Raji (cell line): ENCODE results near the gene MAML2.

Experiments
- POLR2A ChIP-seq: IDR thresholded peaks from 2 replicates; pipeline ENCODE4 v1.6.1; 2011; ENCODE audit warnings: low read depth, low read length, control low read depth; ENCODE audit not compliant: insufficient read depth

Gene MAML2

DNA sequence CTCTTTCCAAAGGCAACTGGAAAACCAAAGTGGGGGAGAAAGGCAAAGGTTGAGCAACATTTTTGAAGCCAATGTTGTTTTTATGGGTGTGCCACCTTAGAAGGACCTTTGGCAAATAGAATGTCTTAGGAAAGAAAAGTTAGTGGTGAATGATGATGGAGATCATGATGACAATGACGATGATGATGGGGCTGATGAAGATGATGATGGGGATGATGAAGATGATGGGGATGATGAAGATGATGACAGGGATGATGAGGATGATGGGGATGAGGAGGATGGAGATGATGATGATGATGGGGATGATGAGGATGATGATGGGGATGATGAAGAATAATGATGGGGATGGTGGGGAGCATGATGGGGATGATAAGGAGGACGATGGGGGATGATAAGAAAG is 340.7 kb downstream of the MAML2 start:
- TF ChIP-seq POLR2A: no peak

DNA sequence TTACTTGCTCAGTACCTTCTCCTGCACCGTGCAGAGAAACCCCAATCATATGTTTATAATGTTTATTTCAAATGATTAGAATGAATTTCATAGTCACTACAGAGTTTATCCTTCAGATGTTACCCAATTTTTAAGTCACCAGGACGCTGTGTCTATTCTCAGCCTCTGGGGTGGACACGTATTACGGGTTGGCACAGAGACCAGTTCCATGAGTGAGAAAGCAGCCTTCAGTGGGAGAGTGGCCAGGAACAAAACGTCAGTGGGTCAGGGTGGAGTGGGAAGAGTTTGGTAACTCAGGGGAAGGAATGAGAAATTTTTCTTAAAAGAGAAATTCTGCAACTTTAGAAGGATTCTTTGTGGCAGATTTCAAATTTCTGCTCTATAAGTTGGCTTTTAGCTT is 342.0 kb downstream of the MAML2 start:
- no peak for TF ChIP-seq POLR2A

DNA sequence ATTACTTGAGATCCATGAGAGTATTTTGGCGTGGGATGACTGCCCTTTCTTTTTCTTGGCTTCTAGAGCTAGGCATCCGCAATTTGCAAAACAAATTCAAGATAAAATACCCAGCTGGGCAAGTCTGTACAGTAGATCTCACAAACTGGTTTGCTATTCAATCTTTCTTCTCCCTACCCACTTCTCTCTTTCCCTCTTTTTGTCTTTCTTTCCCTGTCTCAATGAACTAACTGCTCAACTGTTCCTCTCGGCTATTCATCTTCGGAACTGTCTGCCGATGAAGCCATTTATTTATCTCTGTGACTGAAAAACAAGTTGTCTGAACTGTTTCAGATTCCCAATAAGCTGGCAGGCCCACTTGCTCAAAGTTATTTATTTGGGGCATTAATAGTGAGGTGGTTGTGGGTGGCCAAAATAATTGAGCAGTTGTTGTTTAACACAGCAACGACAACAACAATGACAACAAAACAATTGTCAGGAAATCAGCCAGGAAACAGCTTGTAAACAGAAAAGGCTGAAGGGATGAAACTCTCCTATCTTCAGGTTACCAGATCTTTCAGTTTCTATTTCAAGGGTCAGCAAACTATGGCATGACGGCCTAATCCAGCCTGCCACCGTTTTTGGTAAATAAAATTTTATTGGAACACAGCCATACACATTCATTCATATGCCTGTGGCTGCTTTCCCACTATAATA is 343.1 kb downstream of the MAML2 start:
- TF ChIP-seq POLR2A: no peak

DNA sequence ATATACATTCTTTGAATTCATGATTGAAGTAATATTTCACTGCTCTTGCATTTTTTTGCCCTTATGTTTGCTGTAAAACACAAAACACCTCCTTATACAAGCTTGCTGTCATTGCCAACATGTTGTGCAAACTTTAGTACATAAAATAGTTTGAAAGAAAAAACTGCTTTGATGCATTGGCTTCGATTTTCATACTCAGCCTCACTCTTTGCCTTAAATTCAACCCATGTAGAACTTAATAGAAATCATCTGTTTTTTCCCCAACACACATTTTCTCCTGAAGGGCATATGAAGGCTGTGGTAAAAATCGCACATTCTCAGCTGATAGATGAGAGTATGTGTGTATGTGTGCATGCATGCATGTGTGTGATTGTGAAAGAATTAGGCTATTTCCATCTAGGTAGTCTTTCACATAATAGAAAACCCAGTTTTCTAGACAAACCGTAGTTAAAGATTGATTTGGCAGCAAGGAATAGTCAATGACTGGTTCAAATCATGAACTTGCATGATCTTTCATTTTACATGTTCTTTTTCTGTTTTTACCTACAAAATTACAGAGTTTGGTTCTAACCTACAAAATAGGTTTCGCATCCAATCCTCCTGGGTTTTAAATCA is 346.3 kb downstream of the MAML2 start:
- TF ChIP-seq POLR2A: no peak

DNA sequence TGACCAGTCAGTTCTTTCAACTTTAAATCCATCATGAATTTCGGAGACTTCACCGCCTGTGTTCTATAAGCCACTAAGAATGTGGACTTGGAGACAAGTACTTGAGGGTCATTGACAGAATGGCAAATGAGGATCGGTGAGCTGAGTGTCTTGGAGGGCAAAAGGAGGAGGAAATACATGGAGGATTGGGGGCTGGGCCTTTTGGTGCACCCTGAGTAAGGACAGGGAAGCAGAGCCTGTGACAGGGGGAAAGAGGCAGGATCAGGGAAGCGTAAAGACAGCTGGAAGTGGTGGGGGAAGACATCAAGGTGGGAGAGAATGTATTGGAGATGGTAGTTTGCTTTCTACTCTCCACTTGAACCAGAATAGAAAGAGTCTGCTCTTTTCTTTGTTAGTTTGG is 348.7 kb downstream of the MAML2 start:
- no peak for TF ChIP-seq POLR2A

DNA sequence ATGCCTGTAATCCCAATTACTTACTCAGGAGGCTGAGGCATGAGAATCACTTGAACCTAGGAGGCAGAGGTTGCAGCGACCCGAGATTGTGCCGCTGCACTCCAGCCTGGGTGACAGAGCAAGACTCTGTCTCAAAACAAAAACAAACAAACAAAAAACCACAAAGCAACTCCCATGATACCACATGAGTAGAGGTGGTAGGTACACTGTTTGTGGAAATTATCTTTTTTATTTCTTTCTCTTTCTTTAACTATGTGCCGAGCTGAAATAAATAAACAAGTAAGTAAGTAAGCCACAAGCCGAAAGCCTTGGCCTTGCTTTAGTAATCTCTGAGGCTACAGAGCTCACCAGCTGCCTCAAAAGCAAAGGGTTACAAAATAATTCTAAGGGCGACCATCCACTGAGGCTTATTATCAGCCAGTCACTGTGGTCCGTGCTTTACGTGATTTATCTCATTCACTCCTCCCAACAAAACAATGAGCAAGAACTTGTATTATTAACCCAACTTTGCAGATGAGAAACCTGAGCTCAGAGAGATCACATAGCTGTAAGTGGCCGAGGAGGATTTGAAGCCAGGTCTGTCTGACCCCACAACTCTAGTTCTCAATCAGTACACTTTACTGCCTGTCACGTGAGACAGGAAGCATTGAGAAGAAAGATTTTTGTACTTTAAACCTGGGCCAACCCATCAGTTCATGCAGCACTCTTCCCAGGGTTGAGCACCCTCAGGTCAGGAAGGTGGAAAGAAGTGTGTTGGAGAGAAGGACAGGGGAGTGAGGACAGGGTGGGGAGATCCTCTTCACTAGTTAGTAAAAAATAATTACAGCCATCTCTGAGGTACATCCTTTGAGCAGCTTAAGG is 349.3 kb downstream of the MAML2 start:
- TF ChIP-seq POLR2A: no peak

DNA sequence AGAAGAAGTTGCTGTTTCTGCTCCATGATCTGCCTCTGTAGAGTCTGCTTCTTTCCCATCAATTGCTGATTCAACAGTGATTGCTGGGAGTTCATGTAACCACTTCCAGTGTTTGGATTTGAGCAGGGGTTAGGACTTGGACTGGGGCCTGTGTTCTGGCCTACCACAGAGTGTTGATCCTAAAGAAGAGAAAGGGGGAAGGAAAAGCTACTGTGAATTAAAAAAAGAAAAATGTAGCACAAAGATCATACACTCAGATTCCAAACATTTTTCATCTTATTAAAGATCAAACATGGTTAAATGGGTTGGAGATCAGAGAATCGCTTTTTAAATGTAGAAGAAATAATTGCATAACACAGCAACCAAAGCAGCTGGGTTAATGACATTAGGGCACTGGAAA is 351.4 kb downstream of the MAML2 start:
- TF ChIP-seq POLR2A: no peak

DNA sequence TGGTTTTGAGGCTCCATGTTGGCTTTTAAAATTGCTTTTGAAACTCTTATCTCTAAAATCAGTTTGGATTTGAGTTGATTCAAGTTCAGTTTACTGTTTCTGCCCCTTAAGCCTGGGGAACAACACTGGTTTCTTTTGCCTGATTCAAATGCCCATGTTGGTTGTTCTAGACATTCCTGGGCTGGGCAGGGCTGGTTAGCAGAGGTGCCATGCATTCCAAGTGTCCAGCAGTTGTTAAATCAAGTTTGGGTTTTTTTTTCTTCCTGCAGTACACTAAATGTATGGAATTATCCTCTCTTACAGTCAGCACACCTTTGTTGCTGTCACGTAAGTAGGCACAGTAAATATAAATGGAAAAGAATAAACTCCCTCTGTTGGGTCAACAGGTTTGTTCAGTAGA is 351.9 kb downstream of the MAML2 start:
- TF ChIP-seq POLR2A: no peak

DNA sequence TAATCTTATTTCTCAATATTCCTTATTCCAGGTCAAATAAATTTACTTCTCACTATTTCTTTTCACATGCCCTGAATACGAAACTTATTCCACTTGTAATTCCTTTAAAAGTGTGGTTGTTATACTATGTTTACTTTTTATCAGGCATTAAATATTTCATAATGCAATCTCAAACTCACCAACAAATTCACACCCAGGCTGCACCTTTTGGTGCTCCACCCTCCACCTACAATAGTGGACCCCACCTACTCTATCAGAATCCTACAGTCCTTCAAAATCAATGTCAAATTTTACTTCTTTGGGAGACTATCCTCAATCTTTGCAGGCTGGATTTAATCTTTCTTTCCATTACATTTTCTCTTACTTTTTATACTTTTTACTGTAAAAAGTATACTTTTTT is 353.2 kb downstream of the MAML2 start:
- no peak for TF ChIP-seq POLR2A

DNA sequence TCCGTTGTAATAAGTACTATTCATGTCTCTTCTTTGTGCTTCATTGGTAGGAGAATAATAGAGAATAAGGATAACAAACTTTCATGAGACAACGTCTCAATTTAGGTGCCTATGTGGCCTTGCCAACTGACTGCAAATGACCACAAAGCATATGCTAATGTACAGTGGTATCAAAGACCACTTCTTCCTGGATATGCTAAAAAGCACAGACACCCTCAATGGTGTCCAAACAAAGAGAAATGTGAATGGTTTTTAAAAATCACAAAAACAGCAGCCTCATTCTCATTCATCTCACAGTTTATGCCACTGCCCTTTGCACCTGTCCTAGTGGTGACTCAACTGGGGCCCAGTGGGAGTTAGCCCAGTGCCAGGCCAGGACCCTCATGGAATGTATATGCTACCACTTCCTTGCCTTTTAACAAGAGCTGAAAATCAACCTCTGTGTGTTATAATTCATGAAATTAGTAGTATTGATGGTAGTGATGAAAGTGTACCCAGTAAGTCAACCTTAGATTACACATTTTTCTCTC is 353.9 kb downstream of the MAML2 start:
- TF ChIP-seq POLR2A: no peak

DNA sequence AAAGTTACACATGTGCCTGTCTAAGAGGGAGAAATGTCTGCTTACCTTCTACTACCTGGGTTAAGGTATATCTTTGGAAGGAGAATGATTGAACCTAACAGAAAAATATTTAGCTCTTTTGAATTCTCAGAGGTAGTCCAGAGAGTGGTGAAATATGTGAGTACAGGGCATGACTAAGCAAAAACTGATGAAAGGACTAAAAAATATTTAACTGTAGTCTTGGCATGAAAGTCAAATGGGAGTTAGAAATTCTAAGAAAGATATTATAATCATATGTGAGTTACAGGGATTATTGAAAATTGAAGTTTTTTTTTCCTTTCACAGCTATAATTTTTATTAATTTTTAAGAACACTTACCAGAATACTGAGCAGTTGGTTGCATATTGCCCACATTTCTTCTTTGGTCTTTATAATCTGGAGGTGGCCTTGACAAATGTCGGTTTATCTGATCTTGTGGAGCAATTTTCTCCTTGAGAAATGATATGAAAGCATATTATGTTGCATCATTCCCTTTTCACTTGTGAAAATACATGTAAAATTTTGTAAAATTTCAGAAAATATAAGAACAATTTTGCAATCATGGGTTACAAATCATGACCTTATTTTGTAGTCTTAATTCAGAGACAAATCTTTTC is 357.7 kb downstream of the MAML2 start:
- no peak for TF ChIP-seq POLR2A

DNA sequence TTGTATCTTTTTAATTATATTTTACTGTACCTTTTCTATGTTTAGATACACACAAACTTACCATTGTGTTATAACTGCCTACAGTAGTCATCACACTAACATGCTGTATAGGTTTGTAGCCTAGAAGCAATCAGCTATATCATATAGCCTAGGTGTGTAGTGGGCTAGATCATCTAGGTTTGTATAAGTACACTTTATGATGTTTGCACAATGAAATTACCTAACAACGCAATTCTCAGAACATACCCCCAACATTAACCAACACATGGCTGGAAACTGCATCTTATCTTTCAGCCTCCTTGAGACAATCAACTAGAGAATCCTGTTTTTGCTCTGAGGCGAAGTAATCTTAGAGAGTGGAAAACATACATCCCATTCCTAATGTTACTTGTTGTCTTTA is 358.9 kb downstream of the MAML2 start:
- no peak for TF ChIP-seq POLR2A

DNA sequence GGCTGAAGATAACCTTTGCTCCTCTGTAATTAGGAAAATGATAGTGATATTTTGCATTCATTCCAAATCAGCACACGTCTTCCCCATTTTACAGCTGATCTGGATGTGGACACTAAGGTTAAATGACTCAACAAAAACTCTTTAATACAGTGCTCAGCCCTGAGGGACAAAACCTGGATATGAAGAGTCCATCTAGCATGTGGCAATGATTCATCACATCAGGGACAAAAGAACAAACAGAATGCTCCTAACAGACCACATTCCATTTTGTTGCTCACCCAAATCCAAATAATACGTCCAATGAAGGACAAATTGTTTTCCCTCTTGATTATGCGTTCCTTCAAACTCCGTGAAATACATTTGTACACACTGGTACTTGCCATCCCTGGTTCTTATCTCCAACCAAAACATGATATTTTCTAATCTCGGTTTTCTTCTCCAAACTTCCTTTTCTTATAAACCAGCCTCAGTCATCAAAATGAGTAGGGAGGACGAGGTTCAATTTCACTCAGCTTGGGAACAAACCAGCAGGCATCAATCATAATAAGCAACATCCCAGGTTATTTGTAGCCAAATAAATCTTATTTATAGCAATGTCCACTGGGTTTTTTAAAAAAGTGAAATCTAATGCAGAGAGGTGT is 365.3 kb downstream of the MAML2 start:
- TF ChIP-seq POLR2A: no peak

DNA sequence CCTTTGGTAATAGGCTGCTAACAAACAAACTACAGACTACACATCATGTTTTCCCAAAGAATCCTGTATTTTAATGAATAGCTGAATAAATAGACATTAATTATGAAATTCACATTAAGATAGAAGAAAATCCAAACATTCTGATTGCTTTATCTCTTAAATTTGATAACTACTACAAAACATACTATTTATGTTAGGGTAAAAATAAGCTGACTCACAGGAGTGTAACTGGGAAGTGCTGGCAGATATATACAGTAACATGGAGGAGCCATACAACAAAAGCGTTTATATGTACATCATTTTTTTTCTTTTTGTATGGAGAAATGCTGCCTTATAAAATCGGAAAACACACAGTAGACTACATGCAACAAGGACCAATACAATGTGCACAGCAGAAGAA is 366.4 kb downstream of the MAML2 start:
- TF ChIP-seq POLR2A: no peak

DNA sequence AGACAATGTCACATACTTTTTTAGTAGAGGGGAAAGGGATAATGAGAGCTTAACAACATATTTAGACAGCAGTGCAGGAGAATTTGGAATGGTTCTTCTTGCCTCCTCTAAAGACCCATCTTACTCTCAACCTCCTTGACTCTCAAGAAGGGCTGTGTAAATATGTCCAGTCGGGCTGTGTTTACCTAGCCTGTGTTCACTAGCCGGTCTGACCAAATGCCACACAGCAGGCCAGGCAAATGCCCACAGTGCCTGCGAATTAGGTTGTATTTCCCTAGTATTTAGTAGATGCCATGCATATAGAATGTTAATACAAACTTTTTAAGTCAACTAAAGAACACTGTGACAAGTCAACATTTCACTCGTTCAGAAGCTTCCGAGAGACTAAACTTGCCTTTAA is 367.7 kb downstream of the MAML2 start:
- TF ChIP-seq POLR2A: no peak
